ENCODE data around the gene CMTM6.

CMTM6 gene

DNA sequence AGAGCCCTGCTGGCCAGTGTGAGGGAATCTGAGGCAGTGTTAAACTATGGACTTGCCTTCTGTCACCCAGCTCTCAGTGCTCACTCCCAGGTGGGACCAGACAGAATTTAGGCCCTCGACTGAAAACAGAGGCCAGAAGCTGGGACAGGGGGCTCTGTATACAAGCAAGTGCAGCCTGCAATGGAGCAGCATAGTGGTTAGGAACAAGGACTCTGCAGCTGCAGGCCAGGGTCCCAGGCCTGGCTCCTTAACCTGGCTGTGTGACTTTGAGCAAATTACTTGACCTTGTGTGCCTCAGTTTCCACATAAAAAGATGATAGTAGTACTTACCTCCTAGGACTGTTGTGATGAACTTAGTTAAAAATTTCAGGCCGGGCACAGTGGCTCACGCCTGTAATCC is 71.2 kb downstream of the CMTM6 start:
- Histone ChIP-seq H3K4me1 (ENCODE audit: insufficient read depth, poor library complexity, severe bottlenecking) (peaks cover 6% of the 10 kb centered on the region), H3K27me3 (ENCODE audit: insufficient read depth, poor library complexity, severe bottlenecking) (no peaks in the 10 kb centered on the region), H3K4me3 (ENCODE audit: severe bottlenecking) (no peak overlapping the region), H3K36me3 (ENCODE audit: low read depth) (no peaks in the 10 kb centered on the region), H3K9me3 (ENCODE audit: severe bottlenecking) (no peaks in the 10 kb centered on the region), H3K27ac (ENCODE audit: poor library complexity, severe bottlenecking) (no peak overlapping the region)
- DNase-seq (ENCODE audit: low spot score) (no peak), ATAC-seq (ENCODE audit: low read depth) (no peak)
- TF ChIP-seq, protein P1, sequence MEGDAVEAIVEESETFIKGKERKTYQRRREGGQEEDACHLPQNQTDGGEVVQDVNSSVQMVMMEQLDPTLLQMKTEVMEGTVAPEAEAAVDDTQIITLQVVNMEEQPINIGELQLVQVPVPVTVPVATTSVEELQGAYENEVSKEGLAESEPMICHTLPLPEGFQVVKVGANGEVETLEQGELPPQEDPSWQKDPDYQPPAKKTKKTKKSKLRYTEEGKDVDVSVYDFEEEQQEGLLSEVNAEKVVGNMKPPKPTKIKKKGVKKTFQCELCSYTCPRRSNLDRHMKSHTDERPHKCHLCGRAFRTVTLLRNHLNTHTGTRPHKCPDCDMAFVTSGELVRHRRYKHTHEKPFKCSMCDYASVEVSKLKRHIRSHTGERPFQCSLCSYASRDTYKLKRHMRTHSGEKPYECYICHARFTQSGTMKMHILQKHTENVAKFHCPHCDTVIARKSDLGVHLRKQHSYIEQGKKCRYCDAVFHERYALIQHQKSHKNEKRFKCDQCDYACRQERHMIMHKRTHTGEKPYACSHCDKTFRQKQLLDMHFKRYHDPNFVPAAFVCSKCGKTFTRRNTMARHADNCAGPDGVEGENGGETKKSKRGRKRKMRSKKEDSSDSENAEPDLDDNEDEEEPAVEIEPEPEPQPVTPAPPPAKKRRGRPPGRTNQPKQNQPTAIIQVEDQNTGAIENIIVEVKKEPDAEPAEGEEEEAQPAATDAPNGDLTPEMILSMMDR (IDR thresholded peaks at IDR 0.05; ENCODE audit: poor library complexity, severe bottlenecking): no peak

Measured in RWPE2 (cell line).